ENCODE results near the gene GAGE10. TPM values are rescaled to one million over a fixed set of nuclear protein-coding genes. Genes with fewer than 3 reads are reported as not detected.

GAGE10 gene
- total and polyA plus RNA-seq, 2 of the 4 experiments (the other 2 are of a cell fraction): not detected

DNA sequence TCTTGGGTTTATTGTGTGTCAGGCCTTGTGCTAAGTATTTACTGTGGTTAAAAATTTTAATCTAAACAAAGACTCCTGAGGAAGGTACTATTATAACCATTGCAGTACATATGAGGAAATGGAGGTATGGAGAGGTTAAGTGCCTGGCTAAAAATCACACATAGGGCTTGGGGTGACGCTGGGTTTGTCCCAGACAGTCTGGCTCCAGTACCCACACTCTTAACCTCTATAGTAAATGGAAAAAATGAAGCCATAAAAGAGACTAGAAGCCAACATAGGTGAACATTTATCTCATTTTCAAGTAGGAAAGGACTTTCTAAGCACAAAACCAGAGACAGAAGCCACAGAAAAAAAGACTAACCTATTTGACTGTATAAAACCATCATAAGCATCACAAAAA, 40.8 kb upstream of the GAGE10 start:
- CTCF ChIA-PET: no interaction called here
- no TSS peak for BruUV-seq (replicated peaks)
- dilution Hi-C loops (cut with HindIII; ENCODE audit: low sequenced_read_pairs, unreplicated experiment): no loop called here

More for the DNA sequence above, 40.8 kb upstream of the GAGE10 start:
- no peak overlapping the region for H3K56ac ChIP-seq (ENCODE audit: extremely low read depth, insufficient read depth, low read length)
- H3K4me1 ChIP-seq (ENCODE audit: control insufficient read depth, insufficient read depth, low read length): no peaks in the 10 kb centered on the region
- POLR2A ChIA-PET (ENCODE audit: unreplicated experiment): no interaction called here
- no peak overlapping the region for H2BK15ac ChIP-seq (ENCODE audit: low read depth, low read length)
- no peak overlapping the region for H3K27ac ChIP-seq (ENCODE audit: insufficient read depth, low read length)
- peaks cover 6% of the 10 kb centered on the region; the same call in 1 of the 2 replicates for H3K27me3 ChIP-seq (ENCODE audit: control insufficient read depth, insufficient read depth, low read length)
- intact Hi-C loops (cut with micrococcal nuclease): no loop called here
- H3K18ac ChIP-seq (ENCODE audit: low read depth, low read length): no peak overlapping the region
- no peak overlapping the region for H2AFZ ChIP-seq (replicated peaks; ENCODE audit: low read length, poor library complexity)
- DNase-seq (no peak), ATAC-seq (ENCODE audit: low read depth) (no peak)
- H2AK9ac ChIP-seq (replicated peaks; ENCODE audit: low read depth, low read length, poor library complexity): no peak overlapping the region
- no peak overlapping the region for H2BK120ac ChIP-seq (ENCODE audit: low read depth, low read length)
- no peaks in the 10 kb centered on the region for H3K9me1 ChIP-seq (ENCODE audit: insufficient read depth, low read length)
- no peak overlapping the region for H4K5ac ChIP-seq (ENCODE audit: low read depth, low read length)
- H3K4me3 ChIP-seq (ENCODE audit: insufficient read depth, low read depth, low read length): no peak overlapping the region
- H3K9me3 ChIP-seq (ENCODE audit: control insufficient read depth, insufficient read depth, low read length): peaks cover 1% of the 10 kb centered on the region; the same call in 1 of the 2 replicates
- in situ Hi-C loops (cut with MboI; ENCODE audit: low sequenced_read_pairs): no loop called here
- H2AK5ac ChIP-seq (ENCODE audit: low read depth, low read length): no peak overlapping the region
- no peak overlapping the region for H3K23ac ChIP-seq (ENCODE audit: low read depth, low read length)
- no peak overlapping the region for H2BK20ac ChIP-seq (ENCODE audit: low read depth, low read length)
- no peak overlapping the region for H2BK5ac ChIP-seq (ENCODE audit: low read depth, low read length, poor library complexity, severe bottlenecking)
- no peak overlapping the region for H3K4ac ChIP-seq (ENCODE audit: low read depth, low read length)
- H3K9ac ChIP-seq (ENCODE audit: low read depth, low read length): no peak overlapping the region
- no peak overlapping the region for H4K91ac ChIP-seq (ENCODE audit: insufficient read depth, low read depth, low read length)
- no peak overlapping the region for H4K8ac ChIP-seq (ENCODE audit: low read depth in 2 of 2, low read length in 2 of 2)
- H4K20me1 ChIP-seq (ENCODE audit: insufficient read depth, low read length): no peaks in the 10 kb centered on the region
- H3K14ac ChIP-seq (replicated peaks; ENCODE audit: low read depth, low read length): no peak overlapping the region
- H3K79me1 ChIP-seq (ENCODE audit: low read depth in 1 of 2, low read length in 2 of 2): no peaks in the 10 kb centered on the region
- TF ChIP-seq MAZ (IDR thresholded peaks at IDR 0.05; ENCODE audit: borderline replicate concordance, low read depth, low read length): no peak
- TF ChIP-seq RCOR1 (IDR thresholded peaks at IDR 0.05; ENCODE audit: insufficient replicate concordance, low read length): no peak
- TF ChIP-seq, protein P1, sequence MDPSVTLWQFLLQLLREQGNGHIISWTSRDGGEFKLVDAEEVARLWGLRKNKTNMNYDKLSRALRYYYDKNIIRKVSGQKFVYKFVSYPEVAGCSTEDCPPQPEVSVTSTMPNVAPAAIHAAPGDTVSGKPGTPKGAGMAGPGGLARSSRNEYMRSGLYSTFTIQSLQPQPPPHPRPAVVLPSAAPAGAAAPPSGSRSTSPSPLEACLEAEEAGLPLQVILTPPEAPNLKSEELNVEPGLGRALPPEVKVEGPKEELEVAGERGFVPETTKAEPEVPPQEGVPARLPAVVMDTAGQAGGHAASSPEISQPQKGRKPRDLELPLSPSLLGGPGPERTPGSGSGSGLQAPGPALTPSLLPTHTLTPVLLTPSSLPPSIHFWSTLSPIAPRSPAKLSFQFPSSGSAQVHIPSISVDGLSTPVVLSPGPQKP (IDR thresholded peaks at IDR 0.05; ENCODE audit: borderline replicate concordance, low read depth, low read length): no peak
- no peak for TF ChIP-seq RAD21 (IDR thresholded peaks at IDR 0.05; ENCODE audit: low read length)
- no peak for TF ChIP-seq RFX5 (IDR thresholded peaks at IDR 0.05; ENCODE audit: low read depth, low read length)
- TF ChIP-seq NFE2L2 (IDR thresholded peaks at IDR 0.05; ENCODE audit: low read depth, low read length): no peak
- TF ChIP-seq, protein P2, sequence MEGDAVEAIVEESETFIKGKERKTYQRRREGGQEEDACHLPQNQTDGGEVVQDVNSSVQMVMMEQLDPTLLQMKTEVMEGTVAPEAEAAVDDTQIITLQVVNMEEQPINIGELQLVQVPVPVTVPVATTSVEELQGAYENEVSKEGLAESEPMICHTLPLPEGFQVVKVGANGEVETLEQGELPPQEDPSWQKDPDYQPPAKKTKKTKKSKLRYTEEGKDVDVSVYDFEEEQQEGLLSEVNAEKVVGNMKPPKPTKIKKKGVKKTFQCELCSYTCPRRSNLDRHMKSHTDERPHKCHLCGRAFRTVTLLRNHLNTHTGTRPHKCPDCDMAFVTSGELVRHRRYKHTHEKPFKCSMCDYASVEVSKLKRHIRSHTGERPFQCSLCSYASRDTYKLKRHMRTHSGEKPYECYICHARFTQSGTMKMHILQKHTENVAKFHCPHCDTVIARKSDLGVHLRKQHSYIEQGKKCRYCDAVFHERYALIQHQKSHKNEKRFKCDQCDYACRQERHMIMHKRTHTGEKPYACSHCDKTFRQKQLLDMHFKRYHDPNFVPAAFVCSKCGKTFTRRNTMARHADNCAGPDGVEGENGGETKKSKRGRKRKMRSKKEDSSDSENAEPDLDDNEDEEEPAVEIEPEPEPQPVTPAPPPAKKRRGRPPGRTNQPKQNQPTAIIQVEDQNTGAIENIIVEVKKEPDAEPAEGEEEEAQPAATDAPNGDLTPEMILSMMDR (conservative IDR thresholded peaks at IDR 0.05; ENCODE audit: low read depth, low read length): no peak
- H3K4me2 ChIP-seq (ENCODE audit: low read depth, low read length): no peak overlapping the region
- no CpG with 5 or more reads among the region's 1 CpG for WGBS, 2 experiments (ENCODE audit: extremely low coverage in 2 of 2, insufficient read length in 1 of 2)
- no peaks in the 10 kb centered on the region for H3K36me3 ChIP-seq (ENCODE audit: control insufficient read depth, insufficient read depth, low read length)

Measured in IMR-90 (cell line).